Thyroid gland (tissue), 4 donors: Measurements from ENCODE around the gene SLMAP.

ENCODE experiments used
- CTCF ChIP-seq, 6 experiments: fragments of 200-600 bp in 3 of 6; fragments of 450-650 bp in 3 of 6; sonication (generic) in 3 of 6; IDR thresholded peaks; one replicate each; pipeline ENCODE4 v1.5.1; 2016 to 2019; ENCODE audit warnings: antibody characterized with exemption in 6 of 6, mild to moderate bottlenecking in 2 of 6, inconsistent platforms in 1 of 6, moderate library complexity in 1 of 6
- POLR2A ChIP-seq, 2 donors: fragments of 450-650 bp; IDR thresholded peaks; one replicate each; pipeline ENCODE4 v1.6.1; 2017; ENCODE audit warnings: antibody characterized with exemption in 2 of 2, mild to moderate bottlenecking in 2 of 2, moderate library complexity in 1 of 2

GRCh38 chr3:57729334-57730045, 26.6 kb upstream of the SLMAP start:
- TF ChIP-seq CTCF (IDR thresholded peaks at IDR 0.05) (no peak), POLR2A (IDR thresholded peaks at IDR 0.05) (no peak)
